DOHH2 (cell line): ENCODE measurements around the gene IMMP2L.

Experiments used
- EZH2phosphoT487 ChIP-seq: fragments of 200-600 bp; sonication (generic); IDR thresholded peaks from 2 replicates; pipeline ENCODE4 v1.6.1; 2017; ENCODE audit warnings: borderline replicate concordance, mild to moderate bottlenecking, antibody characterized with exemption, low read length, moderate library complexity, mixed read lengths
- TF ChIP-seq, protein P1 (sequence below): fragments of 200-600 bp; sonication (generic); IDR thresholded peaks from one replicate; pipeline ENCODE4 v1.5.1; 2014; ENCODE audit warnings: antibody characterized with exemption, mild to moderate bottlenecking, low read depth, low read length; ENCODE audit not compliant: poor library complexity, severe bottlenecking

GRCh38 chr7:111006691-111007090 is 555.6 kb downstream of the IMMP2L start:
- TF ChIP-seq, protein P1, sequence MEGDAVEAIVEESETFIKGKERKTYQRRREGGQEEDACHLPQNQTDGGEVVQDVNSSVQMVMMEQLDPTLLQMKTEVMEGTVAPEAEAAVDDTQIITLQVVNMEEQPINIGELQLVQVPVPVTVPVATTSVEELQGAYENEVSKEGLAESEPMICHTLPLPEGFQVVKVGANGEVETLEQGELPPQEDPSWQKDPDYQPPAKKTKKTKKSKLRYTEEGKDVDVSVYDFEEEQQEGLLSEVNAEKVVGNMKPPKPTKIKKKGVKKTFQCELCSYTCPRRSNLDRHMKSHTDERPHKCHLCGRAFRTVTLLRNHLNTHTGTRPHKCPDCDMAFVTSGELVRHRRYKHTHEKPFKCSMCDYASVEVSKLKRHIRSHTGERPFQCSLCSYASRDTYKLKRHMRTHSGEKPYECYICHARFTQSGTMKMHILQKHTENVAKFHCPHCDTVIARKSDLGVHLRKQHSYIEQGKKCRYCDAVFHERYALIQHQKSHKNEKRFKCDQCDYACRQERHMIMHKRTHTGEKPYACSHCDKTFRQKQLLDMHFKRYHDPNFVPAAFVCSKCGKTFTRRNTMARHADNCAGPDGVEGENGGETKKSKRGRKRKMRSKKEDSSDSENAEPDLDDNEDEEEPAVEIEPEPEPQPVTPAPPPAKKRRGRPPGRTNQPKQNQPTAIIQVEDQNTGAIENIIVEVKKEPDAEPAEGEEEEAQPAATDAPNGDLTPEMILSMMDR, result no peak
- TF ChIP-seq EZH2phosphoT487, result no peak
